HEK293 (cell line): ENCODE data around the gene COL5A3.

Experiments
- CTCF ChIA-PET: fragments of 350-600 bp; formaldehyde crosslinking; extraction: SDS; loops from one replicate; lab custom pipeline; 2021; ENCODE audit warnings: antibody characterized with exemption; lab: Yijun Ruan, JAX
- POLR2A ChIA-PET: fragments of 300-600 bp; formaldehyde crosslinking; extraction: SDS; loops from one replicate; lab custom pipeline; 2020; ENCODE audit warnings: antibody characterized with exemption, inconsistent platforms; lab: Yijun Ruan, JAX
- H3K27ac ChIP-seq: fragments of 200-500 bp; sonication (Bioruptor generic); 2 replicates; pipeline ENCODE4 v1.5.1; 2014; ENCODE audit warnings: low read depth, low read length, control low read depth, inconsistent platforms; ENCODE audit errors: extremely low read depth
- H3K36me3 ChIP-seq, 2 experiments: fragments of 200-500 bp in 1 of 2; sonication (Bioruptor generic) in 1 of 2; 1 replicate in 1 of 2; 2 replicates in 1 of 2; pipeline ENCODE4 v1.5.1; 2014 to 2017; ENCODE audit warnings: inconsistent platforms in 2 of 2, low read length in 2 of 2; ENCODE audit not compliant: control insufficient read depth in 2 of 2, insufficient read depth in 1 of 2
- H3K4me1 ChIP-seq: fragments of 200-500 bp; sonication (Bioruptor generic); 2 replicates; pipeline ENCODE4 v1.5.1; 2014; ENCODE audit warnings: mild to moderate bottlenecking, low read length, inconsistent platforms; ENCODE audit not compliant: control insufficient read depth, insufficient read depth
- H3K4me3 ChIP-seq: 2 replicates; pipeline ENCODE4 v1.5.1; 2011; ENCODE audit warnings: low read depth, mild to moderate bottlenecking, control low read depth, low read length, moderate library complexity
- H3K9me3 ChIP-seq: fragments of 200-500 bp; sonication (Bioruptor generic); 2 replicates; pipeline ENCODE4 v1.5.1; 2014; ENCODE audit warnings: low read depth, low read length, inconsistent platforms; ENCODE audit not compliant: control insufficient read depth, insufficient read depth
- BCL11B ChIP-seq: fragments of 450-650 bp; formaldehyde crosslinking; IDR thresholded peaks from 2 replicates; pipeline ENCODE4 v1.5.1; 2016; ENCODE audit warnings: low read depth, missing biosample characterization, missing genetic modification characterization
- EGR2 ChIP-seq: fragments of 450-650 bp; formaldehyde crosslinking; IDR thresholded peaks from 2 replicates; pipeline ENCODE4 v1.5.1; 2016; ENCODE audit warnings: low read depth, missing biosample characterization, missing genetic modification characterization
- ELK4 ChIP-seq: IDR thresholded peaks from 2 replicates; pipeline ENCODE4 v1.6.1; 2011; ENCODE audit warnings: mild to moderate bottlenecking, low read depth, low read length, borderline replicate concordance
- GLIS1 ChIP-seq: fragments of 450-650 bp; formaldehyde crosslinking; IDR thresholded peaks from 2 replicates; pipeline ENCODE4 v1.5.1; 2016; ENCODE audit warnings: missing biosample characterization, missing genetic modification characterization
- GLIS2 ChIP-seq: fragments of 450-650 bp; formaldehyde crosslinking; IDR thresholded peaks from 2 replicates; pipeline ENCODE4 v1.5.1; 2016; ENCODE audit warnings: missing biosample characterization, missing genetic modification characterization
- IKZF3 ChIP-seq: fragments of 450-650 bp; IDR thresholded peaks from 2 replicates; pipeline ENCODE4 v1.5.0; 2018; ENCODE audit warnings: missing biosample characterization, mild to moderate bottlenecking, missing genetic modification characterization, moderate library complexity
- KLF17 ChIP-seq: fragments of 450-650 bp; formaldehyde crosslinking; IDR thresholded peaks from 2 replicates; pipeline ENCODE4 v1.5.1; 2016; ENCODE audit warnings: missing biosample characterization, missing genetic modification characterization
- MYNN ChIP-seq: fragments of 450-650 bp; formaldehyde crosslinking; IDR thresholded peaks from 2 replicates; pipeline ENCODE4 v1.5.1; 2016; ENCODE audit warnings: missing biosample characterization, missing genetic modification characterization, borderline replicate concordance
- OVOL3 ChIP-seq: fragments of 450-650 bp; formaldehyde crosslinking; IDR thresholded peaks from 2 replicates; pipeline ENCODE4 v1.5.1; 2016; ENCODE audit warnings: missing biosample characterization, missing genetic modification characterization
- YY2 ChIP-seq: fragments of 450-650 bp; formaldehyde crosslinking; IDR thresholded peaks from 2 replicates; pipeline ENCODE4 v1.5.1; 2016; ENCODE audit warnings: missing biosample characterization, missing genetic modification characterization
- ZBTB17 ChIP-seq: fragments of 450-650 bp; formaldehyde crosslinking; IDR thresholded peaks from 2 replicates; pipeline ENCODE4 v1.5.1; 2016; ENCODE audit warnings: missing biosample characterization, missing genetic modification characterization
- ZBTB21 ChIP-seq: fragments of 450-650 bp; formaldehyde crosslinking; IDR thresholded peaks from 2 replicates; pipeline ENCODE4 v1.5.1; 2017; ENCODE audit warnings: missing biosample characterization, missing genetic modification characterization
- ZFP3 ChIP-seq: fragments of 450-650 bp; formaldehyde crosslinking; IDR thresholded peaks from 2 replicates; pipeline ENCODE4 v1.5.1; 2016; ENCODE audit warnings: low read depth, missing biosample characterization, missing genetic modification characterization
- ZNF16 ChIP-seq: fragments of 450-650 bp; formaldehyde crosslinking; IDR thresholded peaks from 2 replicates; pipeline ENCODE4 v1.5.1; 2016; ENCODE audit warnings: low read depth, missing biosample characterization, missing genetic modification characterization
- ZNF248 ChIP-seq: fragments of 450-650 bp; formaldehyde crosslinking; IDR thresholded peaks from 2 replicates; pipeline ENCODE4 v1.5.1; 2017; ENCODE audit warnings: missing biosample characterization, missing genetic modification characterization
- ZNF341 ChIP-seq: fragments of 450-650 bp; formaldehyde crosslinking; IDR thresholded peaks from 2 replicates; pipeline ENCODE4; 2016; ENCODE audit warnings: low read depth, missing biosample characterization, missing genetic modification characterization
- ZNF580 ChIP-seq: fragments of 450-650 bp; formaldehyde crosslinking; IDR thresholded peaks from 2 replicates; pipeline ENCODE4 v1.5.1; 2016; ENCODE audit warnings: missing biosample characterization, missing genetic modification characterization
- ZNF624 ChIP-seq: fragments of 450-650 bp; formaldehyde crosslinking; IDR thresholded peaks from 2 replicates; pipeline ENCODE4 v1.5.1; 2017; ENCODE audit warnings: missing biosample characterization, missing genetic modification characterization
- ZNF704 ChIP-seq: fragments of 450-650 bp; formaldehyde crosslinking; IDR thresholded peaks from 2 replicates; pipeline ENCODE4 v1.5.1; 2016; ENCODE audit warnings: missing biosample characterization, missing genetic modification characterization
- TF ChIP-seq, protein P1 (sequence below): fragments of 450-650 bp; formaldehyde crosslinking; IDR thresholded peaks from 2 replicates; pipeline ENCODE4 v1.5.1; 2016; ENCODE audit warnings: missing biosample characterization, missing genetic modification characterization
- TF ChIP-seq, protein P2 (sequence below): fragments of 450-650 bp; formaldehyde crosslinking; IDR thresholded peaks from 2 replicates; pipeline ENCODE4 v1.5.0; 2017; ENCODE audit warnings: missing biosample characterization, missing genetic modification characterization, borderline replicate concordance
- TF ChIP-seq, protein P3 (sequence below): fragments of 450-650 bp; formaldehyde crosslinking; IDR thresholded peaks from 2 replicates; pipeline ENCODE4 v1.5.1; 2016; ENCODE audit warnings: missing biosample characterization, missing genetic modification characterization
- TF ChIP-seq, protein P4 (sequence below): fragments of 450-650 bp; formaldehyde crosslinking; IDR thresholded peaks from 2 replicates; pipeline ENCODE4 v1.5.1; 2016; ENCODE audit warnings: missing biosample characterization, missing genetic modification characterization

COL5A3 gene

GRCh38 chr19:9934132-9934950 is 76.0 kb downstream of the COL5A3 start:
- H3K36me3 ChIP-seq = no peaks in the 10 kb centered on the region
- ChIA-PET CTCF (interaction anchor here (0.7 to 2.2 kb wide), 5 partner anchors 66 to 316 kb away, joined by 3 to 29 read pairs (median 4); no protein-coding TSS in a partner anchor), POLR2A (no interaction called here)
- H3K9me3 ChIP-seq = no peaks in the 10 kb centered on the region
- peaks cover 6% of the 10 kb centered on the region; the same call in 1 of the 2 replicates for H3K4me1 ChIP-seq
- no peak overlapping the region for H3K4me3 ChIP-seq
- no peak overlapping the region for H3K27ac ChIP-seq
- TF ChIP-seq ZBTB17 (peak; percentile 83), ZNF341 (tag by site-specific recombination) (no peak), EGR2 (tag by site-specific recombination) (no peak), ZNF580 (no peak), ZNF624 (tag by site-specific recombination) (no peak), GLIS1 (peak; percentile 96), KLF17 (peak; percentile 90), ZNF248 (no peak), MYNN (tag by site-specific recombination) (no peak), GLIS2 (peak; percentile 60; the same call in 1 of the 2 replicates), IKZF3 (tag by site-specific recombination) (no peak), ZBTB21 (tag by site-specific recombination) (0 out of 2 replicates have a peak, but pooled peaks have one; percentile 11), YY2 (tag by site-specific recombination) (no peak), ZFP3 (tag by site-specific recombination) (no peak), OVOL3 (tag by site-specific recombination) (no peak), ZNF16 (tag by site-specific recombination) (no peak), BCL11B (tag by site-specific recombination) (no peak), ELK4 (no peak), ZNF704 (tag by site-specific recombination) (no peak)
- TF ChIP-seq, protein P1, sequence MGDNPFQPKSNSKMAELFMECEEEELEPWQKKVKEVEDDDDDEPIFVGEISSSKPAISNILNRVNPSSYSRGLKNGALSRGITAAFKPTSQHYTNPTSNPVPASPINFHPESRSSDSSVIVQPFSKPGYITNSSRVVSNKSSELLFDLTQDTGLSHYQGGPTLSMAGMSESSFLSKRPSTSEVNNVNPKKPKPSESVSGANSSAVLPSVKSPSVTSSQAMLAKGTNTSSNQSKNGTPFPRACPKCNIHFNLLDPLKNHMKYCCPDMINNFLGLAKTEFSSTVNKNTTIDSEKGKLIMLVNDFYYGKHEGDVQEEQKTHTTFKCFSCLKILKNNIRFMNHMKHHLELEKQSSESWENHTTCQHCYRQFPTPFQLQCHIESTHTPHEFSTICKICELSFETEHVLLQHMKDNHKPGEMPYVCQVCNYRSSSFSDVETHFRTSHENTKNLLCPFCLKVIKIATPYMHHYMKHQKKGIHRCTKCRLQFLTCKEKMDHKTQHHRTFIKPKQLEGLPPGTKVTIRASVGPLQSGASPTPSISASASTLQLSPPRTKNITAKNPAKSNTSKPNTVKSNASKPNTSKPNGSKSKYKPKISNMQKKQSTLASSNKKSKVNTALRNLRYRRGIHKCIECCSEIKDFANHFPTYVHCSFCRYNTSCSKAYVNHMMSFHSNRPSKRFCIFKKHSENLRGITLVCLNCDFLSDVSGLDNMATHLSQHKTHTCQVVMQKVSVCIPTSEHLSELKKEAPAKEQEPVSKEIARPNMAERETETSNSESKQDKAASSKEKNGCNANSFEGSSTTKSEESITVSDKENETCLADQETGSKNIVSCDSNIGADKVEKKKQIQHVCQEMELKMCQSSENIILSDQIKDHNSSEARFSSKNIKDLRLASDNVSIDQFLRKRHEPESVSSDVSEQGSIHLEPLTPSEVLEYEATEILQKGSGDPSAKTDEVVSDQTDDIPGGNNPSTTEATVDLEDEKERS (tag by site-specific recombination) = no peak
- TF ChIP-seq, protein P2, sequence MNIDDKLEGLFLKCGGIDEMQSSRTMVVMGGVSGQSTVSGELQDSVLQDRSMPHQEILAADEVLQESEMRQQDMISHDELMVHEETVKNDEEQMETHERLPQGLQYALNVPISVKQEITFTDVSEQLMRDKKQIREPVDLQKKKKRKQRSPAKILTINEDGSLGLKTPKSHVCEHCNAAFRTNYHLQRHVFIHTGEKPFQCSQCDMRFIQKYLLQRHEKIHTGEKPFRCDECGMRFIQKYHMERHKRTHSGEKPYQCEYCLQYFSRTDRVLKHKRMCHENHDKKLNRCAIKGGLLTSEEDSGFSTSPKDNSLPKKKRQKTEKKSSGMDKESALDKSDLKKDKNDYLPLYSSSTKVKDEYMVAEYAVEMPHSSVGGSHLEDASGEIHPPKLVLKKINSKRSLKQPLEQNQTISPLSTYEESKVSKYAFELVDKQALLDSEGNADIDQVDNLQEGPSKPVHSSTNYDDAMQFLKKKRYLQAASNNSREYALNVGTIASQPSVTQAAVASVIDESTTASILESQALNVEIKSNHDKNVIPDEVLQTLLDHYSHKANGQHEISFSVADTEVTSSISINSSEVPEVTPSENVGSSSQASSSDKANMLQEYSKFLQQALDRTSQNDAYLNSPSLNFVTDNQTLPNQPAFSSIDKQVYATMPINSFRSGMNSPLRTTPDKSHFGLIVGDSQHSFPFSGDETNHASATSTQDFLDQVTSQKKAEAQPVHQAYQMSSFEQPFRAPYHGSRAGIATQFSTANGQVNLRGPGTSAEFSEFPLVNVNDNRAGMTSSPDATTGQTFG = no peak
- TF ChIP-seq, protein P3, sequence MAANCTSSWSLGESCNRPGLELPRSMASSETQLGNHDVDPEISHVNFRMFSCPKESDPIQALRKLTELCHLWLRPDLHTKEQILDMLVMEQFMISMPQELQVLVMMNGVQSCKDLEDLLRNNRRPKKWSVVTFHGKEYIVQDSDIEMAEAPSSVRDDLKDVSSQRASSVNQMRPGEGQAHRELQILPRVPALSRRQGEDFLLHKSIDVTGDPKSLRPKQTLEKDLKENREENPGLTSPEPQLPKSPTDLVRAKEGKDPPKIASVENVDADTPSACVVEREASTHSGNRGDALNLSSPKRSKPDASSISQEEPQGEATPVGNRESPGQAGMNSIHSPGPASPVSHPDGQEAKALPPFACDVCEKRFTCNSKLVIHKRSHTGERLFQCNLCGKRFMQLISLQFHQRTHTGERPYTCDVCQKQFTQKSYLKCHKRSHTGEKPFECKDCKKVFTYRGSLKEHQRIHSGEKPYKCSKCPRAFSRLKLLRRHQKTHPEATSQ (tag by site-specific recombination) = no peak
- TF ChIP-seq, protein P4, sequence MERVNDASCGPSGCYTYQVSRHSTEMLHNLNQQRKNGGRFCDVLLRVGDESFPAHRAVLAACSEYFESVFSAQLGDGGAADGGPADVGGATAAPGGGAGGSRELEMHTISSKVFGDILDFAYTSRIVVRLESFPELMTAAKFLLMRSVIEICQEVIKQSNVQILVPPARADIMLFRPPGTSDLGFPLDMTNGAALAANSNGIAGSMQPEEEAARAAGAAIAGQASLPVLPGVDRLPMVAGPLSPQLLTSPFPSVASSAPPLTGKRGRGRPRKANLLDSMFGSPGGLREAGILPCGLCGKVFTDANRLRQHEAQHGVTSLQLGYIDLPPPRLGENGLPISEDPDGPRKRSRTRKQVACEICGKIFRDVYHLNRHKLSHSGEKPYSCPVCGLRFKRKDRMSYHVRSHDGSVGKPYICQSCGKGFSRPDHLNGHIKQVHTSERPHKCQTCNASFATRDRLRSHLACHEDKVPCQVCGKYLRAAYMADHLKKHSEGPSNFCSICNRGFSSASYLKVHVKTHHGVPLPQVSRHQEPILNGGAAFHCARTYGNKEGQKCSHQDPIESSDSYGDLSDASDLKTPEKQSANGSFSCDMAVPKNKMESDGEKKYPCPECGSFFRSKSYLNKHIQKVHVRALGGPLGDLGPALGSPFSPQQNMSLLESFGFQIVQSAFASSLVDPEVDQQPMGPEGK (tag by site-specific recombination) = peak; percentile 96
